ENCODE data around the gene PNPLA8. TPM values are rescaled to one million over a fixed set of nuclear protein-coding genes. Genes with fewer than 3 reads are reported as not detected.

PNPLA8 gene
- 52.2 TPM for total RNA-seq

GRCh38 chr7:108525985-108526767, at the start of gene PNPLA8:
Gene PNPLA8, minus strand, starts transcription at chr7:108526135. Its CDS starts 10,644 bp downstream, at chr7:108515491.

GRCh38 chr7:108569381-108570145, 43.6 kb upstream of the PNPLA8 start, which contains the start of the genes DNAJB9 and THAP5:
Gene DNAJB9, plus strand, starts transcription at chr7:108569874. Its CDS starts 1,853 bp downstream, at chr7:108571727.
Gene THAP5, minus strand, starts transcription at chr7:108569706. Its CDS starts 137 bp downstream, at chr7:108569569.

GRCh38 chr7:108455998-108456677, 69.8 kb downstream of the PNPLA8 start, which contains the start of gene NRCAM:
Gene NRCAM, minus strand, starts transcription at chr7:108456436. Its CDS starts 216,372 bp downstream, at chr7:108240064.

Other genes with a start within 250 kb of the PNPLA8 start
- gene NRCAM, start 69.7 kb downstream of the PNPLA8 start, total RNA-seq, result 171 TPM
- gene THAP5, start 43.6 kb upstream of the PNPLA8 start, total RNA-seq, result 64.4 TPM
- gene DNAJB9, start 43.7 kb upstream of the PNPLA8 start, total RNA-seq, result 36.4 TPM

All from camera-type eye (tissue), 1 donor.